Right hindlimb (tissue), 1 donor: ENCODE data around the gene GDF7.
A peak's percentile ranks its signal among the peaks of the same experiment; 100 is the strongest.

Source experiments
- DNase-seq: peaks from one replicate; pipeline ENCODE4 v3.0.0-alpha.2; 2018

The GDF7 gene

GRCh38 chr2:20666304-20667150, at the start of gene GDF7:
Gene GDF7 (plus strand): TSS chr2:20667144. CDS start chr2:20667240, 96 bp downstream.
- DNase-seq, result peak; percentile 59

- peak; percentile 95 for DNase-seq
Measured at GRCh38 chr2:20617892-20618467, 49.0 kb upstream of the GDF7 start.

DNA sequence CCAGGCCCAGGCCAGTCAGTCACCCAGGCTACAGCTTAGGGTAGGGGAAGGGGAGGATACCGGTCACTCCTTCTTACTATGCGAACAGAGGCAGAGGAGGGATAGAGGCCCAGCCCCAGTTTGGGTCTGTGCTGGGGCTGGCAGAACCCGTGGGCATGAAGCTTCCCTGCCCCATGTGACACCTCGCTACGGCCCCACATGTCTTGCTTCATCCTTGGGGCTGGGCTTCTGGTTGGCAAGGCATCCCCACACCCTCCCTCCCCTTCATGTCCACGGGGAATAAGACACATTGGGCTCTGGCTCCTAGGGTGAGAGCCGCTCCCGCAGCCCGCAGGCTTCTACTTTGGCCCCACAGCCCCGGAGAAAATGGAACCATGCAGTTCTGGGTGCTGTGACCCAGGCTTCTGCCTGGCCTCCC, 48.5 kb upstream of the GDF7 start:
- DNase-seq, result no peak

DNA sequence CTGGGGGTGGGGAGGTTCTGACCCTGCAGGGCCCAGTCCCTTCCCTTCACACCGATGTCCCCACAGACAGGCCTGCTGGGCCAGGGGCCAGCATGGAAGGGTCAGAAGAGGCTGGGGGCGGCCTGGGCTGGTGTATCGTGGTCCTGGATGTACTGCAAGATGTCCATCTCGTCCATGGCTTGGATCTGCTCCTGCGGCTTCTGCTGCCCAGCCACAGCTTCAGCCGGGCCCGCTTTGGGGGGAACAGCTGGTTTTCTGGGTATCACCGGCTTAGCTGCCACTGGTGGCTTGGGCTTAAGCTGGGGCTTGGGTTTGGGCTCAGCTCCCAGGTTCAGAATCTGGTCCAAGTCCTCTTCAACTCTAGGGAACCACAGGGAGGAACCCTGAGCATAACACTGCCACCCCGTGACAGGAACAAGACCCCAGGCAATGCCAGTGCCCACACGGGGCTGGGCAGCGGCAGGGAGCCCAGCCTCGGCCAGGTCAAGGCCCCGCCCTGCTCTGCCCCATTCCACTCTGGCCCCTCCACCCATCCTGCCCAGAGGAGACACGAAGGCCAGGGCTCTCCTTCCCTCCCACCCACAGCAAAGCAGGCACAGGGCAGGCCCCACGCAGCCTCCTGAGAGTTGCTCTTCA, 47.9 kb upstream of the GDF7 start:
- DNase-seq, result peak; percentile 36

DNA sequence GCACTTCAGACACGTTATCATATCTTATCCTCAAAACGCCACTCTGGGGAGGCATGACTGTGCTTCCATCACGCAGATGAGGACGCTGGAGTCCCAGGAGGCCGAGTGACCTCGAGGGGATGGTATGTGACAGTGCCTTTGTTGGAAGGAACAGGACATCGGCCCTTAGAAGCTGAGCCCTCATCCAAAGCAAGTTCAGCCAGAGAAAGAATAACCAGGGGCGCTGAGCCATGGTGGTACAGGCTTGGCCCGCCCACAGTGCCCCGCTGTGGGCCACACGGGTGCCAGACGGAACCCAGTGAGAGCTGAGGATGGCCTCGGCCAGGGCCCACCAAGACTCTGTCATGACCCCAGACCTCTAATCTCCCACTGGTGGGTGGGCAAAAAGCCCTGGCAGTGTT, 47.3 kb upstream of the GDF7 start:
- DNase-seq, result no peak

DNA sequence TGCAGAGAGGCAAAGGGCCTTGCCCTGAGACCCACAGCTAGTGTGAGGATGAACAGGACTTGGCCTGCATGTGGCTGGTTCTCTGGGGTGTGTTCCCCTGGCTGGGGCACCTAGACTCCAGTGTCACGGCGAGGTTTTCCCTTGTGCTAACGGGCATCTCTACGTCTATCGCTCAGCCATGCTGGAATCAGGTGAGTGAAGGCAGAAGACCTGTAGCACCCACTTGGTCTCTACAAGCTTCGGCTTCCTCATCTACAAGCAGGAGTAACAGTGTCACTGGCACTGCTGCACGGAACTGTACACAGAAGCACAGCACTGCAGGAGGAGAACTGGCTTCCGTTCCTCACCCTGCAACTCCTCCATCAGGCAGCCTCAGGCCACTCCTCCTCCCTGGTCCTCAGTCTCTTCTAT, 46.7 kb upstream of the GDF7 start:
- DNase-seq, result no peak

DNA sequence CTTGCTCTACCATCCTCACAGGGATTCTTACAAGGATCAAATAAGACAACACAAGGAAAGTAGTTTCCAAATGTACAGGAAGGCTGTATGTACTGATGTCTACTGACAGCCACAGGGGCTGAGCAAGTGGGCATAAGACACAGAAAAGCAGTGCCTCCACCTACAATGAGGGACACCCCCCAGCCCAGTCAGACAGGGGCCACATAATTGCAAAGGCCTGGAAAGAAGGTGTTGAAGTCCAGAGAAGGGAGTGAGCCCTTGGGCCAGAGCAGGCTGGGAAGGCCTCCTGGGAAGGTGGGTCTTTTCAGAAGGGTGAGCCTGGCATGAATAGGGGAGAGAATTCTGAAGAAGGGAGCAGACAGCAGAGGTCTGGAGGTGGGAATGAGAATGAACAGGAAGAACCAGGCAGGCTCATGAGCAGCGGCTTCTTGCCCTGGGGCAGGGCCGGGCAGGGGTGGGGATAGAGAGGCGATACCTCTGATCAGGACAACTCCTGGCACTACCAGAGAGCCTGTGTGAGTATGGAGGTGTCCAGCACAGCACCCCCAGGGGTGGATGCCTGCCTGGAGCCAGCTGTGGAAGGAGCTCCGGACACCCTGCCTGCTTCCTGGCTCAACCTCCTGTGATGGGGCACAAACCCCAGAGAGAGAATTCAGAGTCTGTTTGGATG, 46.1 kb upstream of the GDF7 start:
- no peak for DNase-seq

GRCh38 chr2:20621366-20622295, 45.3 kb upstream of the GDF7 start:
- no peak for DNase-seq

GRCh38 chr2:20622296-20622686, 44.7 kb upstream of the GDF7 start:
- no peak for DNase-seq

GRCh38 chr2:20622731-20623130, 44.2 kb upstream of the GDF7 start:
- peak; percentile 50 for DNase-seq

GRCh38 chr2:20623241-20623640, 43.7 kb upstream of the GDF7 start:
- DNase-seq, result no peak

DNA sequence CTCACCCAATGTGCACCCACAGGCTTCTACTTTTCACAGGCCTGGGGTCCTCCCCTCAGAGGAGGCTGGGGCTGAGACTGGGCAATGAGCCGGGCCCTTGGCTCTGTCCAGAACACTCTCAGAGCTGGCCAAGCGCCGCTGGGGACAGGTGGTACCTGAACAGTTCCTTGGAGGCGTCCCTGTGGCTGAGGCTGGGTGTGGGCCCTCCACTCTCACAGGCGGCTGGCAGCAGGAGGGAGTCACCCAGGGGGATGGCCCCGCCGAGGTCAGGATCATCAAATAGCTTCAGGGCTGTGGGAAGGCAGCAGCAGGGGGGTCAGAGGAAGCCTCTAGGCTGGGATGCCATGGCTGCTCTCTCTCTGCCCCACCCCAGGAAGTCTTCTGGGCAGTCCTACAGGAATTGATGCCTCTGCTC, 43.2 kb upstream of the GDF7 start:
- no peak for DNase-seq

DNA sequence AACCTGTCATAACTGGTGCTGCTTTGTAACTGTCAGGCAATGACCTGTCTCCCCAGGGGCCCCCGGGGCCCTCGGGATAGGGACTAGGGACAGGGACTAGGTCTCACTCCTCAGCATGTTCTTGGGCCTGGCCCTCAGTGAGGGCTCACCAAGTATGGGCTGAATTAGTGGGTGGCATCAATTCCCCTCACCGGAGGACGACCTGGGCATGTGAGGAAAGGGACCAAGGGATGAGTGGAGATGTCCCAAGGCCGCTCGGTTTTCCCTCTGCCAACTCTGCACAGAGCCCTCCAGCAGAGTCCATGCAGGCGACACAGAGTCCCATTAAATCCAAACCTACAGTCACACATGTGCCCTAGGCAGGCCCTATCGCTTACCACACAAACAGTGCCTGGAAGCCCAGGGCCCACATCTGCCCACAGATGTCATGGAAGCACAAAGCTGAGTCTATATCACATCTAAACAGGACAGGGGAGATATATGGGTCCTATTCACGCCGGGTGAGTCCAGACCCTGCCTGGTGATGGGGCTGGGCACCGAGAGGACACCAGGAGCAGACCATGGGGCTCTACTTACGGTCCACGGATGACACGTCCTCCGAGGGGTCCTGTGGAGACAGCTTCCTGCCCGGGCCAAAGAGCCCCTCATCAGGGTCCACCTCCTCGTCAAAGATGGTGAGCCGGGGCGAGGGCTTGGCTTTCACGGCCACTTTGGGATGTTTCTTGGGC, 42.6 kb upstream of the GDF7 start:
- DNase-seq, result no peak

DNA sequence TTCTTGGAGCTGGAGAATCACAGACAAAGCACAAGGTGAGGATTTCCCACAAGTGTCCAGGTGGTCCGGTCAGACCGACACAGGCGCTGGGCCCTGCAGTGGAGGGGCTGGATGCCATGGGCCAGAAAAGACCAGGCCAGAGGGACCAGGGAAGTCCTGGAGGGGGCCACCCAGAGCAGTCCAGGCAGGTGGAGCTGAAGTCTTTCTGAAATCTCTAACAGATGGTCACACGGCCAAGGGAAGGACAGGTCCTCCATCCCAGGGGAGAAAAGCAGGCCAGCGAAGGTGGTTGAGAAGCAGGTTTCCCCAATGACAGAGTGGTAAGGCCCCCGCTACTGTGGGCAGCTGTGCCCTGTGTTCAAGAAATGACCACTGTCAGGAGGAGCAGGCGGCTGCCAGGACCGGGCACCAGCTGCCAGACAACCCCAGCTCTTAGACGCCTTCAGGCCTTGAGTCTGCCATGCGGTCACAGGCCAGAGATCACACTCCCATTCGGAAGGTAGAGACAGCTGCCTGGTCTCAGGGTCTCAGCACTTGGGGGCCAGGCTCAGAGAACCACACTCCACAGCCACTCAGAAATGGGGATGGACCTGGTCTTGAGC, 42.0 kb upstream of the GDF7 start:
- DNase-seq, result no peak

- peak; percentile 33 for DNase-seq
Measured at GRCh38 chr2:20625491-20626391, 41.2 kb upstream of the GDF7 start.

DNA sequence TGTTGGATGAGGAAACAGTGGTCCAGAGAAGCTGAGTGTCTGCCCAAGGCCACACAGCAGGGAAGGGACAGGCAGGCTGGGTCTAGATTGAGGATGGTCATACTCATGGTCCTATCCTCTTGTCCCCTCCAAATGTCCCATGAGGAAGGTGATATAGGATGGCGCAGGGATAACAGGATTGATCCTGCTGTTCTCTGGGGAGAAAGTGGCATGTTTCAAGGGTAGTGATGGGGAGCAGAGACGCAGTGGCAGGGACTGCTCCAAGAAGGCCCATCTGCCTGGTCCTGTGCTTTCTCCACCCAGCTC, 40.6 kb upstream of the GDF7 start:
- no peak for DNase-seq

DNA sequence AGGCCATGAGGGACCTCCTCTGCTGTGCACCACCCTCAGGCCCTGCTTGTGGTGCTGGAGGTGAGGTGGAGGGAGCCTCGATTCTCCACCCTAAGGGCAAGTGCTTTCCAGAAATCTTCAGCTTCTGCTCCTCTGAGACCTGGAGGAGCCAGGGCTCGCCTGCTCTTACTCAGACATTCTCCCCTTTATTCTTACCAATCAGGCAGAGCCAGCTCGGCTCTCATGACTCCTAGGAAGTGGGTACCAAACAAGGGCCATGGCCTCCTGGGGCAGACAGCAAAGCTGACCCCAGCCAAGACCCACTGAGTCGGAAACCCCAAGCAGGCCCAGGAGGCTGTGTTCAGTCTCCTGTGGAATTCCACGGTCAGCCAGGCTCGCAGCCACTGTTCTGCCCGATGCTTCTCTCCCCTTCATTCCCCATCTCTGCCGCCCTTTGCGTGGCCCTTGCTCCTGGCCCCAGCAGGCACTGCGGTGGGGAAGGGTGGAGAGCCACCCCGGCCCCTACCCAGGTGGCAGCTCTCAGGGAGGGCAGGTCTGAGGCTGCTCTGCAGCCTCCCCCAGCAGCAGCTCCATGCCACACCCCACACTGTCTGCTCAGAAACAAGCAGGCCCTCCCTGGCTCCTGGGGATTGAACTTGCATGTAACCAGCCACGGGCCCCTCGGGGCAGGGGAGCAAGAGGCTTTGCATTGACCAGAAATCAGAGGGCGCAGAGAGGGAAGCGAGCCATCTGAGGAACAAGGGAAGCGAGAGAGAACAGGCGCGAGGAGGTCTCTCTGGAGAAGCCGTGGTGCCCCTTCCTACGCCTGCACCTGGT, 40.0 kb upstream of the GDF7 start:
- no peak for DNase-seq

DNA sequence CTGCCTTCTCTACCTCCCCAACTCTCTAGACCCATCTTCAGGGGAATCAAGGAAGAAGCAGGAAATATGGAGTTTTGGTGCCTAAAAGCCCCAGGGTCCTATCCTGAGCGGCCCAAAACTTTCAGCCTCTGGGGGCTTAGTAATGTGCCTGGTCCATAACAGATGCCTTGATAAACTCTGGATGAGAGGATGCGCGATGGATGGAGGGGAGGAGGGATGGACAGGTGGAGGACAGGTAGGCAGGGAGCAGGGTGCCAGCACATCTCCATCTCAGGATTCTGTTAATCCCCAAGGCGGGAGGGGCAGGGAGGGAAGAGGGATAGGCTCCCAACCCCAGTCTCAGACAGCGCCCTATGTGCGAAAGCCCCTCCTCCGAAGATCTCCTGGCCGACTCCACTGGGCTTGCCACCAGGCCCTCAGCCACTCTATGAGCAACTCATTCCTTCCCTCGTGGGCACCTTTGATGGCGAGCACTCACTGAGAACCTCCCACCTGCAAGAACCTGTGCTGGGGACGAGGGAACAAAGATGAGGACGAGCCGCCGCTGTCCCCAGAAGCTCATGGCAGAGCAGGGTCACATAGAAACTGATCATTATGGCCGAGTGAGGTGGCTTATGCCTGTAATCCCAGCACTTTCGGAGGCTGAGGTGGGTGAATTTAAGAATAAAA, 39.1 kb upstream of the GDF7 start:
- DNase-seq, result no peak

DNA sequence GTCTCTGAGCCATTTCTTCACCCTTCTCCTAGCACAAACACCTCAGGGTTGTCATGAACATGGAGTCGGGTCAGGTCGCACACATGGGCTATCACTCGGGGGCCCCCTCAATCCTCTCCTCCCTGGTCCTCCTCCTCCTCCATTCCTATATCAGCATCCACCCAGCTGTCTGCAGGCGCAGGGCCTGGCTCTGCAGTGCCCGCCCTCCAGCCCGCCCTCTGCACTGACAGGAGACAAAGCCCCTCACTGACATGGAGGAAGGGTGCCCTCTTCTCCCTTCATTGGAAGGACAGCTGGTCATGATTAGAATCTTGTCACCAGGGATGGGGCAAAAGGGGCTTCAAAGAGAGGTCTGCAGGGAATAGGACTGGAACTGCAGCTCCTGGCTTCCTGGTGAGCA, 37.8 kb upstream of the GDF7 start:
- DNase-seq, result no peak
